Activated CD4-positive, CD25-positive, alpha-beta regulatory T cell treated with anti-CD3 and anti-CD28 coated beads, Interleukin-2, amount 50 U/mL, for 24 hours (primary cell): ENCODE results near the gene ARHGAP44.
"Not testable (repeated sequence)": the region's sequence is repeated elsewhere in the genome, so short reads cannot be mapped to it uniquely, and the experiment has no call there.

Experiments used
- ATAC-seq, 2 donors: fragments of 150-1000 bp; cut with Tn5 transposase; one replicate each; pipeline ENCODE4 v1.10.0; 2021; ENCODE audit warnings: mild to moderate bottlenecking in 1 of 2, moderate library complexity in 1 of 2

ARHGAP44 gene

GRCh38 chr17:12826431-12826830, 37.1 kb downstream of the ARHGAP44 start:
- ATAC-seq: no peak

GRCh38 chr17:12830777-12831247, 41.5 kb downstream of the ARHGAP44 start:
- ATAC-seq: no peak

GRCh38 chr17:12831839-12832238, 42.5 kb downstream of the ARHGAP44 start:
- ATAC-seq: no peak

- no peak for ATAC-seq
Measured at GRCh38 chr17:12839042-12839441, 49.7 kb downstream of the ARHGAP44 start.

- ATAC-seq: no peak
Measured at GRCh38 chr17:12842936-12843335, 53.6 kb downstream of the ARHGAP44 start.

- no peak for ATAC-seq
Measured at GRCh38 chr17:12850996-12851395, 61.7 kb downstream of the ARHGAP44 start.

GRCh38 chr17:12851901-12852435, 62.7 kb downstream of the ARHGAP44 start:
- ATAC-seq: no peak

GRCh38 chr17:12853921-12854320, 64.6 kb downstream of the ARHGAP44 start:
- no peak for ATAC-seq

- no peak for ATAC-seq
Measured at GRCh38 chr17:12856416-12856815, 67.1 kb downstream of the ARHGAP44 start.

- no peak for ATAC-seq
Measured at GRCh38 chr17:12857592-12857991, 68.3 kb downstream of the ARHGAP44 start.

- ATAC-seq: no peak
Measured at GRCh38 chr17:12859520-12859919, 70.2 kb downstream of the ARHGAP44 start.

GRCh38 chr17:12865769-12866168, 76.5 kb downstream of the ARHGAP44 start:
- ATAC-seq: no peak

- ATAC-seq: no peak
Measured at GRCh38 chr17:12866244-12866643, 76.9 kb downstream of the ARHGAP44 start.

GRCh38 chr17:12867726-12868125, 78.4 kb downstream of the ARHGAP44 start:
- ATAC-seq: no peak

GRCh38 chr17:12873415-12874125, 84.3 kb downstream of the ARHGAP44 start:
- ATAC-seq: not testable (repeated sequence)

- no peak for ATAC-seq
Measured at GRCh38 chr17:12877953-12878669, 88.8 kb downstream of the ARHGAP44 start.

- not testable (repeated sequence) for ATAC-seq
Measured at GRCh38 chr17:12879096-12879495, 89.8 kb downstream of the ARHGAP44 start.

GRCh38 chr17:12883472-12883871, 94.2 kb downstream of the ARHGAP44 start:
- ATAC-seq: no peak

GRCh38 chr17:12887088-12887487, 97.8 kb downstream of the ARHGAP44 start:
- no peak for ATAC-seq

- no peak for ATAC-seq
Measured at GRCh38 chr17:12896180-12896785, 107.0 kb downstream of the ARHGAP44 start.

- no peak for ATAC-seq
Measured at GRCh38 chr17:12898110-12898509, 108.8 kb downstream of the ARHGAP44 start.

GRCh38 chr17:12899604-12900003, 110.3 kb downstream of the ARHGAP44 start:
- ATAC-seq: no peak

GRCh38 chr17:12900474-12900873, 111.2 kb downstream of the ARHGAP44 start:
- no peak for ATAC-seq
